ENCODE data around the gene GRID2.

GRID2 gene

DNA sequence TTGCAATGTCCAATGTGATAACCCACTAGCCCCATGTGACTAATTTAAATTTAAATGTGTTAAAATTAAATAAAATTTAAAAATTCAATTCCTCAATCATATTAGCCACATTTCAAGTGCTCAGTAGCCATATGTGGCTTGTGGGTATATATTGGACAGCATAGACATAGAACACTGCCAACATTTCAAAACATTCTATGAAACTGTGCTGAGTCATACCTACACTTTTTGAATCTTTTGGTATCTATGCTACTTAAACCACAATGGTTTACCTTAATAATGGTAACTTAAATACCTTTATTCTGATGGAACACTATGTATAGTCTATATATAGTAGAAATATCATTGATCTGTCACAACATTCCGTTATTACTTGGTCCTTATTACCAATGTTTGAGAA, 1301.4 kb downstream of the GRID2 start:
- H3K27ac ChIP-seq = no peak overlapping the region
- TF ChIP-seq ZFX (IDR thresholded peaks at IDR 0.05) = no peak
- TF ChIP-seq, protein P1, sequence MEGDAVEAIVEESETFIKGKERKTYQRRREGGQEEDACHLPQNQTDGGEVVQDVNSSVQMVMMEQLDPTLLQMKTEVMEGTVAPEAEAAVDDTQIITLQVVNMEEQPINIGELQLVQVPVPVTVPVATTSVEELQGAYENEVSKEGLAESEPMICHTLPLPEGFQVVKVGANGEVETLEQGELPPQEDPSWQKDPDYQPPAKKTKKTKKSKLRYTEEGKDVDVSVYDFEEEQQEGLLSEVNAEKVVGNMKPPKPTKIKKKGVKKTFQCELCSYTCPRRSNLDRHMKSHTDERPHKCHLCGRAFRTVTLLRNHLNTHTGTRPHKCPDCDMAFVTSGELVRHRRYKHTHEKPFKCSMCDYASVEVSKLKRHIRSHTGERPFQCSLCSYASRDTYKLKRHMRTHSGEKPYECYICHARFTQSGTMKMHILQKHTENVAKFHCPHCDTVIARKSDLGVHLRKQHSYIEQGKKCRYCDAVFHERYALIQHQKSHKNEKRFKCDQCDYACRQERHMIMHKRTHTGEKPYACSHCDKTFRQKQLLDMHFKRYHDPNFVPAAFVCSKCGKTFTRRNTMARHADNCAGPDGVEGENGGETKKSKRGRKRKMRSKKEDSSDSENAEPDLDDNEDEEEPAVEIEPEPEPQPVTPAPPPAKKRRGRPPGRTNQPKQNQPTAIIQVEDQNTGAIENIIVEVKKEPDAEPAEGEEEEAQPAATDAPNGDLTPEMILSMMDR (conservative IDR thresholded peaks at IDR 0.05) = no peak

DNA sequence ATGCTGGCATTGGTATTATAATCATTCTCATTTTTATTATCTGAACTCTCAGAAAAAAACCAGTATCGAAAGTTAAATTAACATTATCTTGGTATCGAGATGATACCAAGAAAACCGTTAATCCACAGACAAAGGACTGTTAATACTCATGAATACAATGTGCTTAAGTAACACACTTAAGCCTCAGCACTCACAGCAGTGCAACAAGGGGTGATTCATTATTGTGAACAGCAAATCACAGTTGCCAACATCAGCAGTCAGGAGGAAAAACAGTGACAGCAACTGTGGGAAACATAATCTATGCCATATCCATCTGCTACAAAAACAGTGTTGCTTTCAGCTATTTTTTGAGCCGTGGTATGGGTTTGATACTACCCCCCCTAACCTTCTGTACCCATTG, 1313.8 kb downstream of the GRID2 start:
- no peak overlapping the region for H3K27ac ChIP-seq
- no peak for TF ChIP-seq ZFX (IDR thresholded peaks at IDR 0.05)
- TF ChIP-seq, protein P1 (conservative IDR thresholded peaks at IDR 0.05) = no peak

DNA sequence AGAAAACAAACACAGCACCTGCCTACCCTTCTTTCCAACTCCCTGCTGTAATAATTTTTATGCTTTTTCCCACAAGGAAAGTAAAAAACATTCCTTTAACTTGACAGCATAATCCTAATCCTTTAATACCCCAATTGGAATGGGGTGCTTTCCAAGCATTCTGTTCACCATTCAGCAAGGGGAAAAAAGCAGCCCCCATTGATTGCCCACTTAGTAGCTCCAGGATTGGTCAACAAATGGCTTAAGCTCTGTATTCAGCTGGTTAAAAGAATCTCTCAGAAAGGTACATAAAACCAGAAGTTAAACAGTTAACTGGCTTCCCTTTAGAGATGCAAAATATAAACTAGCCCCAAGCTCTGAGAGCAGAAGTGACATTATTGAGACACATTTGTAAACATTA, 1330.0 kb downstream of the GRID2 start:
- H3K27ac ChIP-seq = no peak overlapping the region
- TF ChIP-seq, protein P1 (conservative IDR thresholded peaks at IDR 0.05) = no peak
- TF ChIP-seq ZFX (IDR thresholded peaks at IDR 0.05) = no peak

DNA sequence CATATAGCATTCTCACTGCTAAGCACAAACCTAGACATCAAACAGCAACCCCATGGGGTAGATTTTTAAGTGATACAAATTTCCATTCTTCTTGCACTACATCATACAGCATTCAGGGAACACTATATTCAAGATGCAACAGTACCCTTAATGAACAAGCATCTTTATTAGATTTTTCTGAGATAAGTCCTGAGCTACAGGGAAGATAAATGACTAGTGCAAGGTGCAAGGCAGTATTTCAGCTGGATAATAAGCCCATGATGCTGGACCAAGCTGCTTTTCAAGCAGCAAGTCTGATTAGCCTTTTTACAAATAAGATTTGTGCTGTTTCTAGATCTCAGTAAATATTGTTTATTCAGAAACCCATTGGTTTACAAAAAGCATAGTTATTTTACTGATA, 1332.2 kb downstream of the GRID2 start:
- H3K27ac ChIP-seq = no peak overlapping the region
- TF ChIP-seq ZFX (IDR thresholded peaks at IDR 0.05) = no peak
- TF ChIP-seq, protein P1 (conservative IDR thresholded peaks at IDR 0.05) = no peak

DNA sequence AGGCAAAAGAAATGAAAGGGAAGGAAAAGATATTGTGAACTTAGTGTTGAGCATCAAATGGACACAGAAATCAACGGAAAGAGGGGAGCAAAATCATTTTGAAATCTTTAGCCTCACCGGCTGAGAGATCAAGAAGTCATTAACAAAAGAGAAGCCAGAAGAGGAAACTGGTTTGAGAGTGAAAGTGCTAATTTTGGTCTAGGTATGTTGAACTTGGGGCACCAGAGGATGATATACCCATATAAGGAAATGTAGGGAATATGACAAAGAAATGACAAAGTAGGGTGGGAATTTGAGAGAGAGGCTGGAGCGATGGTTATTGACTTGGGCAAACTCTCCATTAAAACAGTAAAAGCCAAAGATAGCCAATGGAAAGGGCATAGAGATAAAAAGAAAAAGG, 1341.4 kb downstream of the GRID2 start:
- TF ChIP-seq ZFX (IDR thresholded peaks at IDR 0.05) = no peak
- TF ChIP-seq, protein P1 (conservative IDR thresholded peaks at IDR 0.05) = no peak
- H3K27ac ChIP-seq = no peak overlapping the region

DNA sequence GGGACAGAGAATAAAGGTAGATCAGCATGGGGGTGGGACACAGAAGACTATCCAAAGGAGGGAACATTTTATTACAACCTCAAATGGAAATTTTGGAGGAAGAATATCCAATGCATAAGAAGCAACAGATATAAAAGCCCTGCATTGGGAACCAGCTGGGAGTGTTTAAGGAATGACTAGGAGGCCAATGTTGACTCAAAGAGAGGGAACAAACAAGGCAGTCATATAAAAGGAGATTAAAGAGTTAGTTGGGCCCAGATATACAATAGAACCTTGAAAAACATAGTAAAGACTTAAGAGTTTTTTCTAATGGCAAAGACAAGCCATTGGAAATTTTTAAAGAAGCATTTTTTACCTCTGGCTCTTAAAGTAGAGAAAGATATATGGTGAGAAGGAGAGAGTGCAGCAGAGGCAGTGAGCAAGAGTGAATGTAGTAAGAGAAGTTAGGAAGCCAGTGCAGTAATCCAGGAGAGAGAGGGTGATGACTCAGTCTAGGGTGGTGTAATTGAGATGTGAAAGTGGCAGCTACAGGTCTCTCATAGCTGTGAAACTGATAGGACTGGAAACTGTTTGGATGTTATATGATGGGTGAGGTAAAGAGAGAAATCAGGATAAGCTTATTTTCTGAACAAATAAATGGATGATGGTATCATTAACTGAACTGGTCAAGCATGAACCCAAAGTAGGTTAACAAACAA, 1342.6 kb downstream of the GRID2 start:
- TF ChIP-seq, protein P1 (conservative IDR thresholded peaks at IDR 0.05) = no peak
- no peak overlapping the region for H3K27ac ChIP-seq

DNA sequence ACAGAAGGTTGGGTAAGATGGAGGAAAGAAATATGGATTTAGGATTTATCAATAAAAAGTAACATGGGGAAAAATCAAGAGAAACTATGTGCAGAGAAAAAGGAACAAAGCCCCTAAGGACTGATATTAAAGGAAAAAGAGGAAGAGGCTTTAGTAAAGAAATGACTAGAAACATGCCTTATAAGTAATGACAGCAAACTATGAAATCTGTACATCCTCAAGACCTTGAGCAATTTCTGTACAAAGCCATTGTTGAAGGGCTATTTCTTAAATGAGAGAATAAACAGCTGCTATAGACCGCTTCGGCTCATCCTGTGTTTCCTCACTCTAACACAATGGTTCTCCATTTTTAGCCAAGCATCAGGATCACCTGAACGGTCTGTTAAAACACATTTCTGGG, 1344.5 kb downstream of the GRID2 start:
- TF ChIP-seq, protein P1 (conservative IDR thresholded peaks at IDR 0.05) = no peak
- TF ChIP-seq ZFX (IDR thresholded peaks at IDR 0.05) = no peak
- H3K27ac ChIP-seq = no peak overlapping the region
